Ecto neural progenitor cell (in vitro differentiated cells): Measurements from ENCODE around the gene SPON1.
"Not testable (repeated sequence)": the region's sequence is repeated elsewhere in the genome, so short reads cannot be mapped to it uniquely, and the experiment has no call there.

Experiments used
- DNase-seq: peaks from one replicate; pipeline ENCODE4 v3.0.0-alpha.2; 2018; ENCODE audit warnings: low spot score

Gene SPON1

GRCh38 chr11:14248580-14248981 lies 286.1 kb downstream of the SPON1 start:
- DNase-seq: peak; percentile 58

GRCh38 chr11:14249121-14249963 lies 286.8 kb downstream of the SPON1 start:
- DNase-seq: peak; percentile 80

- no peak for DNase-seq
Observed at GRCh38 chr11:14251754-14252153, 289.2 kb downstream of the SPON1 start.

GRCh38 chr11:14252501-14252900 lies 290.0 kb downstream of the SPON1 start:
- DNase-seq: not testable (repeated sequence)

GRCh38 chr11:14253421-14253820 lies 290.9 kb downstream of the SPON1 start:
- DNase-seq: no peak

- DNase-seq: no peak
Observed at GRCh38 chr11:14253840-14254239, 291.3 kb downstream of the SPON1 start.

- no peak for DNase-seq
Observed at GRCh38 chr11:14254533-14255237, 292.2 kb downstream of the SPON1 start.

GRCh38 chr11:14255238-14255534 lies 292.7 kb downstream of the SPON1 start:
- no peak for DNase-seq

GRCh38 chr11:14258221-14258935 lies 295.9 kb downstream of the SPON1 start:
- DNase-seq: no peak

GRCh38 chr11:14259186-14259784 lies 296.8 kb downstream of the SPON1 start:
- no peak for DNase-seq

GRCh38 chr11:14259878-14260277 lies 297.4 kb downstream of the SPON1 start:
- no peak for DNase-seq

- DNase-seq: no peak
Observed at GRCh38 chr11:14261066-14261465, 298.5 kb downstream of the SPON1 start.

GRCh38 chr11:14262271-14262846 lies 299.8 kb downstream of the SPON1 start:
- no peak for DNase-seq

GRCh38 chr11:14264966-14265365 lies 302.4 kb downstream of the SPON1 start:
- DNase-seq: no peak

- DNase-seq: no peak
Observed at GRCh38 chr11:14266622-14267021, 304.1 kb downstream of the SPON1 start.

GRCh38 chr11:14267861-14268635 lies 305.5 kb downstream of the SPON1 start:
- no peak for DNase-seq

- DNase-seq: no peak
Observed at GRCh38 chr11:14269692-14270573, 307.4 kb downstream of the SPON1 start.

- DNase-seq: no peak
Observed at GRCh38 chr11:14270690-14271542, 308.4 kb downstream of the SPON1 start.

- no peak for DNase-seq
Observed at GRCh38 chr11:14273895-14274294, 311.4 kb downstream of the SPON1 start.
